Occipital lobe (tissue), 2 donors: ENCODE data around the gene TMEM106B. TPM values are rescaled to one million over a fixed set of nuclear protein-coding genes. Genes with fewer than 3 reads are reported as not detected.

Source experiments
- DNase-seq: peaks from one replicate; lab custom pipeline; 2025; lab: John Stamatoyannopoulos, UW
- total RNA-seq: library from RNA; depleted of rRNA; stranded (reverse); fragments of >200 nt; gene quantifications from one replicate; pipeline ENCODE4 v1.2.3, GENCODE V29; 2014

TMEM106B gene
- total RNA-seq, 1 donor from 2014 or later = 78.8 TPM

- DNase-seq = no peak
Measured at GRCh38 chr7:12226756-12227155, 15.7 kb downstream of the TMEM106B start.

GRCh38 chr7:12228024-12228423, 16.9 kb downstream of the TMEM106B start:
- no peak for DNase-seq

- DNase-seq = no peak
Measured at GRCh38 chr7:12229046-12229445, 18.0 kb downstream of the TMEM106B start.

- no peak for DNase-seq
Measured at GRCh38 chr7:12231097-12231496, 20.0 kb downstream of the TMEM106B start.

- no peak for DNase-seq
Measured at GRCh38 chr7:12233175-12233574, 22.1 kb downstream of the TMEM106B start.

GRCh38 chr7:12234334-12234865, 23.3 kb downstream of the TMEM106B start:
- no peak for DNase-seq

- no peak for DNase-seq
Measured at GRCh38 chr7:12235970-12236369, 24.9 kb downstream of the TMEM106B start.

- no peak for DNase-seq
Measured at GRCh38 chr7:12237007-12237406, 25.9 kb downstream of the TMEM106B start.

- no peak for DNase-seq
Measured at GRCh38 chr7:12239806-12240205, 28.7 kb downstream of the TMEM106B start.

- DNase-seq = no peak
Measured at GRCh38 chr7:12244129-12244528, 33.0 kb downstream of the TMEM106B start.

- no peak for DNase-seq
Measured at GRCh38 chr7:12244694-12245093, 33.6 kb downstream of the TMEM106B start.

- no peak for DNase-seq
Measured at GRCh38 chr7:12249706-12250105, 38.6 kb downstream of the TMEM106B start.

GRCh38 chr7:12250232-12250631, 39.1 kb downstream of the TMEM106B start:
- no peak for DNase-seq

GRCh38 chr7:12256090-12256489, 45.0 kb downstream of the TMEM106B start:
- no peak for DNase-seq

- no peak for DNase-seq
Measured at GRCh38 chr7:12257582-12257981, 46.5 kb downstream of the TMEM106B start.

GRCh38 chr7:12258074-12258473, 47.0 kb downstream of the TMEM106B start:
- no peak for DNase-seq

GRCh38 chr7:12267542-12267941, 56.4 kb downstream of the TMEM106B start:
- DNase-seq = no peak

GRCh38 chr7:12269100-12269895, 58.2 kb downstream of the TMEM106B start:
- no peak for DNase-seq

- DNase-seq = no peak
Measured at GRCh38 chr7:12281038-12281437, 69.9 kb downstream of the TMEM106B start.

- no peak for DNase-seq
Measured at GRCh38 chr7:12287901-12288300, 76.8 kb downstream of the TMEM106B start.

- no peak for DNase-seq
Measured at GRCh38 chr7:12289996-12290395, 78.9 kb downstream of the TMEM106B start.

GRCh38 chr7:12290761-12291160, 79.7 kb downstream of the TMEM106B start:
- no peak for DNase-seq

GRCh38 chr7:12291870-12292269, 80.8 kb downstream of the TMEM106B start:
- no peak for DNase-seq
